Lower leg skin (tissue), 4 donors: ENCODE results near the gene SMCO2. TPM values are rescaled to one million over a fixed set of nuclear protein-coding genes. Genes with fewer than 3 reads are reported as not detected.

ENCODE experiments used
- DNase-seq, 2 donors: peaks; one replicate each; pipeline ENCODE4 v3.0.0-alpha.2; 2019; ENCODE audit warnings: low spot score in 2 of 2
- H3K4me3 ChIP-seq: fragments of 200-600 bp; sonication (generic); 2 replicates; pipeline ENCODE4 v1.5.1; 2017; ENCODE audit warnings: mild to moderate bottlenecking, low read depth; ENCODE audit not compliant: poor library complexity, severe bottlenecking
- CTCF ChIP-seq, 3 donors: fragments of 450-650 bp; IDR thresholded peaks; one replicate each; pipeline ENCODE4 v1.5.1; 2016; ENCODE audit warnings: antibody characterized with exemption in 3 of 3, mild to moderate bottlenecking in 3 of 3, moderate library complexity in 2 of 3
- POLR2A ChIP-seq, 2 donors: fragments of 450-650 bp; IDR thresholded peaks; one replicate each; pipeline ENCODE4 v1.6.1; 2016 to 2017; ENCODE audit warnings: antibody characterized with exemption in 2 of 2, mild to moderate bottlenecking in 1 of 2, moderate library complexity in 1 of 2
- WGBS, 2 donors: methylation state at CpG; one replicate each; pipeline ENCODE4 v1.1.5; 2018; 5-methylcytosine and 5-hydroxymethylcytosine counted together
- intact Hi-C: fragments of 100-400 bp; cut with DNase I; formaldehyde crosslinking; loops from one replicate; pipeline ENCODE4 v1.15.0; 2023; ENCODE audit warnings: low total_unique reads
- total RNA-seq, 4 donors: library from RNA; depleted of rRNA; stranded (reverse); fragments of >200 nt; gene quantifications; one replicate each; pipeline ENCODE4 v1.1.0, GENCODE V29; 2016

SMCO2 gene
- total RNA-seq, 4 donors from 2014 or later: not detected

- no peak for DNase-seq
- no peak for TF ChIP-seq CTCF (IDR thresholded peaks at IDR 0.05)
- TF ChIP-seq POLR2A (IDR thresholded peaks at IDR 0.05): no peak
- no peak overlapping the region for H3K4me3 ChIP-seq
- intact Hi-C loops: no loop called here
These were observed 30.5 kb downstream of the SMCO2 start for GRCh38 chr12:27477049-27477448.

GRCh38 chr12:27478949-27479348 lies 32.4 kb downstream of the SMCO2 start:
- DNase-seq: no peak
- intact Hi-C loops: no loop called here
- TF ChIP-seq CTCF (IDR thresholded peaks at IDR 0.05) (no peak), POLR2A (IDR thresholded peaks at IDR 0.05) (no peak)
- H3K4me3 ChIP-seq: no peak overlapping the region

GRCh38 chr12:27480016-27480415 lies 33.5 kb downstream of the SMCO2 start:
- H3K4me3 ChIP-seq: no peak overlapping the region
- TF ChIP-seq CTCF (IDR thresholded peaks at IDR 0.05) (no peak), POLR2A (IDR thresholded peaks at IDR 0.05) (no peak)
- DNase-seq: no peak
- WGBS, 2 donors: 67 to 77% methylated on average over 1 of the region's 1 CpG
- intact Hi-C loops: no loop called here

GRCh38 chr12:27486961-27487360 lies 40.4 kb downstream of the SMCO2 start:
- TF ChIP-seq POLR2A (IDR thresholded peaks at IDR 0.05) (no peak), CTCF (IDR thresholded peaks at IDR 0.05) (no peak)
- no peak overlapping the region for H3K4me3 ChIP-seq
- intact Hi-C loops: no loop called here
- no peak for DNase-seq

- DNase-seq: no peak
- 65 to 86% methylated on average over 5 of the region's 5 CpGs for WGBS, 2 donors
- intact Hi-C loops: no loop called here
- H3K4me3 ChIP-seq: no peak overlapping the region
- TF ChIP-seq POLR2A (IDR thresholded peaks at IDR 0.05) (no peak), CTCF (IDR thresholded peaks at IDR 0.05) (no peak)
These were observed 41.9 kb downstream of the SMCO2 start for GRCh38 chr12:27488479-27488878.

GRCh38 chr12:27491226-27491625 lies 44.7 kb downstream of the SMCO2 start:
- intact Hi-C loops: no loop called here
- no peak overlapping the region for H3K4me3 ChIP-seq
- TF ChIP-seq CTCF (IDR thresholded peaks at IDR 0.05) (no peak), POLR2A (IDR thresholded peaks at IDR 0.05) (no peak)
- no peak for DNase-seq
- 89% methylated on average over 2 of the region's 2 CpGs for WGBS, 2 donors
